ENCODE data around the gene KAZN.

GRCh38 chr1:14611792-14612191, 13.3 kb downstream of the KAZN start:
- TF ChIP-seq GATA2 (IDR thresholded peaks at IDR 0.05; ENCODE audit: low read depth, low read length): no peak
- TF ChIP-seq GATA3 (IDR thresholded peaks at IDR 0.05; ENCODE audit: low read depth, low read length): no peak

Data from SH-SY5Y (cell line).